ENCODE results near the gene FEM1B.

FEM1B gene

DNA sequence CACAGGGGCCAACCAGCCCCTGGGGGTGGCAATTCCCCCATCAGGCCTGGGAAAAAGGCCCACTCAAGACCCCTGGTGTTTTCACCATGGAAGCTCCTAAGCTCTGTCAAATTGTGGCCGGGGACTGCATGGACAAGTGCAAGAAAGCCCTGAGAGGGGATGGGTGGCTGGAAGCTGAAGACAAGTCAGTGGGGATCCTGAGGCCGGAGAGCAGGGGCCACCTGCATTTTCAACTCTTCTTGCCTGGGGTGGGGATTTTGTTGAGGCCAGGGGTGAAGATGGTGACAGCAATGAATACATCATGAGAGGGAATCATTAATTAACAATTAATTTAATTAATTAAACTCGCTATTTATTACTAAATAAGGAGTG is 33.9 kb downstream of the FEM1B start:
- H3K4me3 ChIP-seq (ENCODE audit: low read depth, low read length): no peak overlapping the region
- no peak for DNase-seq (ENCODE audit: low read depth, low spot score)
- TF ChIP-seq CTCF (IDR thresholded peaks at IDR 0.05; ENCODE audit: low read depth, low read length): no peak
- in situ Hi-C loops (cut with HindIII; ENCODE audit: low sequenced_read_pairs): no loop called here

GRCh38 chr15:68311859-68312557 is 34.5 kb downstream of the FEM1B start:
- no peak overlapping the region for H3K4me3 ChIP-seq (ENCODE audit: low read depth, low read length)
- DNase-seq (ENCODE audit: low read depth, low spot score): no peak
- in situ Hi-C loops (cut with HindIII; ENCODE audit: low sequenced_read_pairs): no loop called here
- TF ChIP-seq CTCF (IDR thresholded peaks at IDR 0.05; ENCODE audit: low read depth, low read length): no peak

DNA sequence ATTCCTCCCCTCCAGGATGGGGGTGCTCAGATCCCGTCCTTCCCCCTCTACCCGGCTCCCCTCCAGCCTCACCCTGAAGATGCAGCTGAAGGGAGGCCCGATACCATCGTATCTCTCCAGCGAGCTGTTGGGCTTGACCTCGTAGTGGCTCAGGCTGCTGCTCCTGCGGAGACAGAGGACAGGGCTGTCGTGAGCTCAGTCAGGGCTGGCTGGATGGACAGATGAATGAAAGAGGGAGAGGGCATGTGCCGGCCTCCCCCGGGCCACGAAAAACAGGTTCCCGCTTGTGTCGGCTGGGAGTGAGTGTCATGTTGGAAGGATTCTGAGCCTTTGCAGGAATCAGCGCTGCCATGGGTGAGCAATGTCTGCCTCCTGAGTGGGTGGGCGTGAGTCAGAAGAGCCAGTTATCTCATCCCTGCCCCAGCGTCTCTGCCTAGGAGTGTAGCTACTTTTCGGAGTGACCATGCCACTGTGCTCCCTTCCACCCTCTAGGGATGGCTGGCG is 35.2 kb downstream of the FEM1B start:
- no peak for TF ChIP-seq CTCF (IDR thresholded peaks at IDR 0.05; ENCODE audit: low read depth, low read length)
- peak; percentile 24 for DNase-seq (ENCODE audit: low read depth, low spot score)
- in situ Hi-C loops (cut with HindIII; ENCODE audit: low sequenced_read_pairs): no loop called here
- no peak overlapping the region for H3K4me3 ChIP-seq (ENCODE audit: low read depth, low read length)

DNA sequence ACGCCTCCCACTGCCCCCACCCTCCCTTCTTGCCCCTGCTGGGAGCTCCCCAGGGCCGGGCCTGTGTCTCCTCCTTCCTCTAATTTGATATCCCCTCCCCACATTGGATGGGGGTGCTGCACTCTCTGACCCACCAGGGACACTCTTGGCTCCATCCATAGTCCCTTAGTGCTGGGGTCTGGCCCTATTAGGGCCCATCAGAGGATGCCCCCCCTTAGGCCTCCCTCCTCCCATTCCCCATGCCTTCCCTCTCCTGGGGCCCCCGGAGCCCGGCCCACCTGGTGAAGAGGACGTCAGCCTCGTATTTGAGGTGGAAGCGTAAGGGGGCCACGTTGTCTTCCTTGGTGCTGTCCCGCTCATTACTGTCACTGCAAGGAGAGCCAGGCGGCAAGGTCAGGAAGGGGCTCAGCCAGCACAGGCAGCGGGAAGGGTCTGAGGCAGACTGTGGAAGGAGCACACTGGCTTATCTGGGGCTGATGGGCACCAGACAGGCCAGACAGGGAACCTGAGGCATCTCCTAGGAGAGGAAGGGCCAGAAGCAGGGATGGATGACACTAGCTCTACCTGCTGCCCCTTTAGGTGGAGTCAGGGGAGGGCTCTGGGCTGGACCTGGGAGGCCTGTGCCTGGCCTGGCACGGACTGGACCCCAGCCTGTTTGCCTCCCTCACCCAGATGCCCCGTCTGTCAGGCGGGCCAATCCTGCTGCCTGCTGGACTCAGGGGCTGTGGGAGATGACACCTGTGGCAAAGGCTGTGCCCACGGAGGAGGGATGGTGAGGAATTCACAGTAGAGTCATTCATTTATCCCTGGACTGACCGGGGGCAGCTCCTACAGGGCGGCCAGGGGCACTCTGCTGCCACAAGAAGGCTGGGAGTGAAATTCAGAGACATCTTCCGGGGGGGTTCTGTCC is 36.2 kb downstream of the FEM1B start:
- TF ChIP-seq CTCF (IDR thresholded peaks at IDR 0.05; ENCODE audit: low read depth, low read length): no peak
- H3K4me3 ChIP-seq (ENCODE audit: low read depth, low read length): no peak overlapping the region
- in situ Hi-C loops (cut with HindIII; ENCODE audit: low sequenced_read_pairs): no loop called here
- no peak for DNase-seq (ENCODE audit: low read depth, low spot score)

- DNase-seq (ENCODE audit: low read depth, low spot score): no peak
Observed at GRCh38 chr15:68314563-68314962, 37.0 kb downstream of the FEM1B start.

More at GRCh38 chr15:68314563-68314962, 37.0 kb downstream of the FEM1B start:
- in situ Hi-C loops (cut with HindIII; ENCODE audit: low sequenced_read_pairs): no loop called here
- no peak for TF ChIP-seq CTCF (IDR thresholded peaks at IDR 0.05; ENCODE audit: low read depth, low read length)
- H3K4me3 ChIP-seq (ENCODE audit: low read depth, low read length): no peak overlapping the region

All from astrocyte of the spinal cord (primary cell).